ENCODE data around the gene MARK2.

DNA sequence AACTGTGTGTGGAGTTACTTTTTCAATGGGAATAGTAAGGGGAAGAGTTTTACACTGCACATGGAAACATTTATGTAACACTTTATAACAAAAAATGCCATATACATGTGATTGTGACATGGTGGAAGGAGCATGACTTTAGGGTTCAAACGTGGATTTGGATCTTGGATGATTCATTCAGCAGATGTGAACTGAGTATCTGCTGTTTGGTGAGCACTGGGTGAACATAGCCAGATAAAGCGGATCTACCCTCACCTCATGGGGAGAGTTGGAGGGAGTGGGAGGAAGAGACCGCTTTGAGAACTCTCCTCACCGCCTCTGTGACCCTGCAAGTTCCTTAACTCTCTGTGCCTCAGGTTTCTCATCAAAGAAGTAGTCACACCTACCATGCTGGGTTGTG is 103.0 kb downstream of the MARK2 start:
- TF ChIP-seq REST (IDR thresholded peaks at IDR 0.05; ENCODE audit: insufficient read depth in 1 of 2, low read depth in 2 of 2, low read length in 2 of 2) (no peak), POLR2AphosphoS5 (IDR thresholded peaks at IDR 0.05; ENCODE audit: low read depth, low read length) (no peak), SIN3A (IDR thresholded peaks at IDR 0.05; ENCODE audit: borderline replicate concordance, insufficient read depth, low read length) (no peak)
